GF-D8 (cell line): ENCODE measurements around the gene FXYD3.
"Not testable (repeated sequence)": the region's sequence is repeated elsewhere in the genome, so short reads cannot be mapped to it uniquely, and the experiment has no call there.

ENCODE experiments used
- DNase-seq: peaks from one replicate; lab custom pipeline; 2025; lab: John Stamatoyannopoulos, UW

Gene FXYD3

GRCh38 chr19:35125270-35125717 is 9.7 kb downstream of the FXYD3 start:
- no peak for DNase-seq

- no peak for DNase-seq
Measured at GRCh38 chr19:35125749-35126623, 10.4 kb downstream of the FXYD3 start.

- DNase-seq, result no peak
Measured at GRCh38 chr19:35126624-35126959, 11.0 kb downstream of the FXYD3 start.

- DNase-seq, result no peak
Measured at GRCh38 chr19:35127871-35128270, 12.2 kb downstream of the FXYD3 start.

GRCh38 chr19:35128398-35129057 is 12.9 kb downstream of the FXYD3 start:
- no peak for DNase-seq

- DNase-seq, result not testable (repeated sequence)
Measured at GRCh38 chr19:35129724-35130274, 14.2 kb downstream of the FXYD3 start.

GRCh38 chr19:35130761-35131720 is 15.4 kb downstream of the FXYD3 start:
- no peak for DNase-seq

- DNase-seq, result no peak
Measured at GRCh38 chr19:35132254-35132653, 16.6 kb downstream of the FXYD3 start.

- no peak for DNase-seq
Measured at GRCh38 chr19:35133826-35134225, 18.2 kb downstream of the FXYD3 start.

GRCh38 chr19:35134601-35135242 is 19.1 kb downstream of the FXYD3 start, which contains the start of gene LGI4:
LGI4 (minus strand) TSS chr19:35135059; CDS start chr19:35134680, 379 bp downstream.
- no peak for DNase-seq

- DNase-seq, result no peak
Measured at GRCh38 chr19:35135389-35135909, 19.8 kb downstream of the FXYD3 start.

- DNase-seq, result no peak
Measured at GRCh38 chr19:35136231-35136630, 20.6 kb downstream of the FXYD3 start.

GRCh38 chr19:35136977-35137702 is 21.5 kb downstream of the FXYD3 start:
- DNase-seq, result no peak

GRCh38 chr19:35138305-35138892 is 22.8 kb downstream of the FXYD3 start, which contains the start of gene FXYD1:
FXYD1 (plus strand) TSS chr19:35138824; CDS start chr19:35140080, 1,256 bp downstream.
- DNase-seq, result no peak

GRCh38 chr19:35140207-35140961 is 24.8 kb downstream of the FXYD3 start:
- DNase-seq, result no peak

- DNase-seq, result peak; percentile 32
Measured at GRCh38 chr19:35140962-35141836, 25.6 kb downstream of the FXYD3 start.

GRCh38 chr19:35141837-35142605 is 26.4 kb downstream of the FXYD3 start:
- DNase-seq, result no peak
